IMR-90 (cell line): ENCODE results near the gene ITFG2. TPM values are rescaled to one million over a fixed set of nuclear protein-coding genes. Genes with fewer than 3 reads are reported as not detected.
A peak's percentile ranks its signal among the peaks of the same experiment; 100 is the strongest.

Source experiments
- ATAC-seq: fragments of 200-7000 bp; cut with Tn5 transposase; 2 replicates; pipeline ENCODE4 v1.9.1; 2020; ENCODE audit warnings: low read depth, mild to moderate bottlenecking, moderate library complexity
- BruUV-seq: library from RNA; stranded (reverse); fragments of 400-500 nt; replicated peaks from 2 replicates; lab custom pipeline; 2021; lab: Mats Ljungman, UMichigan
- CTCF ChIA-PET: fragments of 300-600 bp; formaldehyde crosslinking; extraction: SDS; loops from one replicate; lab custom pipeline; 2021; ENCODE audit warnings: antibody characterized with exemption; lab: Yijun Ruan, JAX
- POLR2A ChIA-PET: fragments of 300-600 bp; sonication (Branson Sonifier 250); formaldehyde crosslinking; loops from one replicate; lab custom pipeline; 2022; ENCODE audit warnings: antibody characterized with exemption; ENCODE audit not compliant: unreplicated experiment; lab: Charles Lee
- DNase-seq: peaks from one replicate; pipeline ENCODE4 v3.0.0; 2013
- H2AFZ ChIP-seq: replicated peaks from 2 replicates; pipeline ENCODE3; 2013; ENCODE audit warnings: low read length, mild to moderate bottlenecking; ENCODE audit not compliant: poor library complexity
- H2AK5ac ChIP-seq: 2 replicates; pipeline ENCODE4 v1.6.1; 2013; ENCODE audit warnings: low read depth, low read length, inconsistent platforms
- H2AK9ac ChIP-seq: replicated peaks from 2 replicates; pipeline ENCODE3; 2013; ENCODE audit warnings: mild to moderate bottlenecking, low read depth, low read length, moderate library complexity; ENCODE audit not compliant: poor library complexity
- H2BK120ac ChIP-seq: 2 replicates; pipeline ENCODE4 v1.6.1; 2013; ENCODE audit warnings: low read depth, low read length, inconsistent platforms
- H2BK15ac ChIP-seq: 3 replicates; pipeline ENCODE4 v1.6.1; 2013; ENCODE audit warnings: low read depth, low read length, inconsistent platforms
- H2BK20ac ChIP-seq: 2 replicates; pipeline ENCODE4 v1.6.1; 2013; ENCODE audit warnings: low read depth, mild to moderate bottlenecking, inconsistent platforms, low read length, moderate library complexity
- H2BK5ac ChIP-seq: 2 replicates; pipeline ENCODE4 v1.6.1; 2013; ENCODE audit warnings: mild to moderate bottlenecking, low read depth, low read length, inconsistent platforms; ENCODE audit not compliant: poor library complexity, severe bottlenecking
- H3K14ac ChIP-seq: replicated peaks from 2 replicates; pipeline ENCODE4 v1.6.1; 2013; ENCODE audit warnings: low read depth, low read length, inconsistent platforms
- H3K18ac ChIP-seq: 2 replicates; pipeline ENCODE4 v1.6.1; 2013; ENCODE audit warnings: low read depth, low read length, control low read depth
- H3K23ac ChIP-seq: 2 replicates; pipeline ENCODE4 v1.6.1; 2013; ENCODE audit warnings: low read depth, low read length, inconsistent platforms
- H3K27ac ChIP-seq: 2 replicates; pipeline ENCODE4 v1.5.1; 2013; ENCODE audit warnings: mild to moderate bottlenecking, control low read depth, low read length; ENCODE audit not compliant: insufficient read depth
- H3K27me3 ChIP-seq: 2 replicates; pipeline ENCODE4 v1.6.1; 2013; ENCODE audit warnings: low read length; ENCODE audit not compliant: control insufficient read depth, insufficient read depth
- H3K36me3 ChIP-seq: 2 replicates; pipeline ENCODE4 v1.6.1; 2013; ENCODE audit warnings: low read length, mixed read lengths; ENCODE audit not compliant: control insufficient read depth, insufficient read depth
- H3K4ac ChIP-seq: 2 replicates; pipeline ENCODE4 v1.6.1; 2013; ENCODE audit warnings: low read depth, low read length, inconsistent platforms
- H3K4me1 ChIP-seq: 2 replicates; pipeline ENCODE4 v1.6.1; 2013; ENCODE audit warnings: low read length, mixed read lengths; ENCODE audit not compliant: control insufficient read depth, insufficient read depth
- H3K4me2 ChIP-seq: 2 replicates; pipeline ENCODE4 v1.6.1; 2013; ENCODE audit warnings: low read depth, mild to moderate bottlenecking, control low read depth, low read length, moderate library complexity
- H3K4me3 ChIP-seq: 2 replicates; pipeline ENCODE4 v1.5.1; 2013; ENCODE audit warnings: low read depth, mild to moderate bottlenecking, control low read depth, low read length, moderate library complexity; ENCODE audit not compliant: insufficient read depth
- H3K56ac ChIP-seq: 2 replicates; pipeline ENCODE4 v1.6.1; 2013; ENCODE audit warnings: low read length, inconsistent platforms; ENCODE audit not compliant: insufficient read depth; ENCODE audit errors: extremely low read depth
- H3K79me1 ChIP-seq, 2 experiments: 2 replicates each; pipeline ENCODE4 v1.6.1; 2013; ENCODE audit warnings: low read length in 2 of 2, inconsistent platforms in 1 of 2, low read depth in 1 of 2
- H3K9ac ChIP-seq: 2 replicates; pipeline ENCODE4 v1.6.1; 2013; ENCODE audit warnings: low read depth, low read length, control low read depth
- H3K9me1 ChIP-seq: 2 replicates; pipeline ENCODE4 v1.6.1; 2013; ENCODE audit warnings: low read length, inconsistent platforms; ENCODE audit not compliant: insufficient read depth
- H3K9me3 ChIP-seq: 2 replicates; pipeline ENCODE4 v1.6.1; 2013; ENCODE audit warnings: low read length; ENCODE audit not compliant: control insufficient read depth, insufficient read depth
- H4K20me1 ChIP-seq: 2 replicates; pipeline ENCODE4 v1.6.1; 2013; ENCODE audit warnings: low read length, inconsistent platforms; ENCODE audit not compliant: insufficient read depth
- H4K5ac ChIP-seq: 2 replicates; pipeline ENCODE4 v1.6.1; 2013; ENCODE audit warnings: mild to moderate bottlenecking, low read depth, low read length, control low read depth
- H4K8ac ChIP-seq, 2 experiments: 2 replicates each; pipeline ENCODE4 v1.6.1; 2013; ENCODE audit warnings: low read depth in 2 of 2, low read length in 2 of 2, control low read depth in 1 of 2, inconsistent platforms in 1 of 2
- H4K91ac ChIP-seq: 2 replicates; pipeline ENCODE4 v1.6.1; 2013; ENCODE audit warnings: low read depth, low read length, inconsistent platforms; ENCODE audit not compliant: insufficient read depth
- CTCF ChIP-seq: conservative IDR thresholded peaks from 2 replicates; pipeline ENCODE4 v1.5.1; 2012; ENCODE audit warnings: mild to moderate bottlenecking, low read depth, low read length, improper control_type of control experiment
- MAZ ChIP-seq: IDR thresholded peaks from 2 replicates; pipeline ENCODE4 v1.6.1; 2012; ENCODE audit warnings: low read depth, mild to moderate bottlenecking, low read length, improper control_type of control experiment, moderate library complexity, borderline replicate concordance
- RAD21 ChIP-seq: IDR thresholded peaks from 2 replicates; pipeline ENCODE4 v1.6.1; 2012; ENCODE audit warnings: low read length, improper control_type of control experiment
- SMC3 ChIP-seq: fragments of 150-350 bp; IDR thresholded peaks from 2 replicates; pipeline ENCODE4 v1.6.1; 2016; ENCODE audit warnings: low read depth, mild to moderate bottlenecking, antibody characterized with exemption, low read length, moderate library complexity
- WGBS, 2 experiments: methylation state at CpG; one replicate each; pipeline versions ENCODE4 v1.1.5 to v1.1.7; 2013; ENCODE audit warnings: missing lambda C conversion rate in 2 of 2; ENCODE audit not compliant: insufficient read length in 1 of 2; ENCODE audit errors: extremely low coverage in 2 of 2; 5-methylcytosine and 5-hydroxymethylcytosine counted together
- dilution Hi-C: fragments of 300-500 bp; cut with HindIII; formaldehyde crosslinking; loops from one replicate; pipeline ENCODE4 v1.14.3; 2018; ENCODE audit warnings: low sequenced_read_pairs; ENCODE audit not compliant: unreplicated experiment
- in situ Hi-C: fragments of 300-500 bp; cut with MboI; formaldehyde crosslinking; loops from 3 replicates; pipeline ENCODE4 v1.14.3; 2019; ENCODE audit warnings: low sequenced_read_pairs, inconsistent platforms, mixed read lengths
- intact Hi-C: fragments of 100-400 bp; cut with micrococcal nuclease; formaldehyde crosslinking; loops from 2 replicates; pipeline ENCODE4 v1.10.0; 2022
- polyA plus RNA-seq, 3 experiments: library from polyadenylated mRNA; depleted of rRNA; stranded (reverse); fragments of >200 nt; gene quantifications; 2 replicates each; pipeline ENCODE4 v1.2.3, GENCODE V29; 2012; ENCODE audit warnings: low replicate concordance in 1 of 3
- total RNA-seq: library from RNA; depleted of rRNA; stranded (reverse); fragments of >200 nt; gene quantifications from 2 replicates; pipeline ENCODE4 v1.2.3, GENCODE V29; 2012

The ITFG2 gene
- total and polyA plus RNA-seq, 2 of the 4 experiments (the other 2 are of a cell fraction) = 20.3 to 25.5 TPM

GRCh38 chr12:2853626-2854025 is 41.2 kb downstream of the ITFG2 start:
- Histone ChIP-seq H2AK5ac (no peak overlapping the region), H2BK15ac (no peak overlapping the region), H4K5ac (no peak overlapping the region), H2BK20ac (no peak overlapping the region), H3K4me1 (peaks cover 5% of the 10 kb centered on the region), H3K23ac (no peak overlapping the region), H3K9ac (no peak overlapping the region), H2AFZ (peak overlapping the region; percentile 82), H3K9me1 (peaks cover 4% of the 10 kb centered on the region; the same call in 1 of the 2 replicates), H3K4me3 (no peak overlapping the region), H2AK9ac (no peak overlapping the region), H3K4ac (no peak overlapping the region), H4K8ac (peak overlapping the region in 1 of 2 experiments; percentile 33; a peak in 1 of 4 replicates), H3K9me3 (no peaks in the 10 kb centered on the region), H3K27ac (no peak overlapping the region), H4K20me1 (0 out of 2 replicates have a peak, but pooled peaks cover 2% of the 10 kb centered on the region), H2BK120ac (no peak overlapping the region), H3K18ac (no peak overlapping the region), H3K56ac (no peak overlapping the region), H3K79me1 (no peaks in the 10 kb centered on the region), H3K14ac (no peak overlapping the region), H2BK5ac (no peak overlapping the region), H3K27me3 (no peaks in the 10 kb centered on the region), H3K36me3 (peaks cover 2% of the 10 kb centered on the region; the same call in 1 of the 2 replicates), H4K91ac (no peak overlapping the region), H3K4me2 (no peak overlapping the region)
- dilution Hi-C loops (no loop called here), intact Hi-C loops (loop anchor here (2.0 kb wide), 1 partner anchor 181 kb away; no protein-coding TSS in a partner anchor), in situ Hi-C loops (loop anchor here (10.0 kb wide), 1 partner anchor 181 kb away; no protein-coding TSS in a partner anchor)
- BruUV-seq = no TSS peak
- TF ChIP-seq SMC3 = peak; percentile 76
- peak; percentile 86 for TF ChIP-seq CTCF
- TF ChIP-seq RAD21 = peak; percentile 69
- TF ChIP-seq MAZ = no peak
- ChIA-PET CTCF (interaction anchor here (0.6 to 1.3 kb wide), 7 partner anchors 8 to 180 kb away, joined by 3 to 6 read pairs (median 4); partner anchors contain the start of genes NRIP2 and TULP3), POLR2A (no interaction called here)
- peak; percentile 89 for ATAC-seq
- peak; percentile 74 for DNase-seq
- 0% methylated on average over 1 of the region's 11 CpGs; no CpG with 5 or more reads in 1 of the 2 experiments for WGBS, 2 experiments
